Measurements from ENCODE around the gene HERPUD2. TPM values are rescaled to one million over a fixed set of nuclear protein-coding genes. Genes with fewer than 3 reads are reported as not detected.
A peak's percentile ranks its signal among the peaks of the same experiment; 100 is the strongest.

HERPUD2 gene
- total RNA-seq, 1 donor from 2014 or later = 45.2 TPM

DNA sequence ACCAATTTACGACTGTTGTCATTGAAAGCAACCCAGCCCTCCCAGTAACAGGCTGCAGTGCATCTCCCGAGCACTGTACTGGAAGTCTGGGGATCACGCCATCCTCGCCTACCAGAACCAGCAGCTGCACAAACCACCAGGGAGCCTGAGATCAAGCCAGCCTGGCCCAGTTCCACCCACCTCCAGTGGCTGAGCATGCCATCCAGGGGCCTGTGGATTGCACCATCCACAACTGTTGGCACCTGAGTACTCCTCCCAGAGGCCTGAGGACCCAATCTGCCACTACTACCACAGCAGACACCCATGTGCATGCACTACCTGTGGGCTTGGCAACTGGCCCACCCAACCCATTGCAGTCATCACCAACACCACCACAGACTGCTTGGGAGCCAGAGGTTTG, 44.2 kb downstream of the HERPUD2 start:
- no peak for DNase-seq (ENCODE audit: extremely low spot score in 2 of 2)
- no peaks in the 10 kb centered on the region for H3K27me3 ChIP-seq
- no peak overlapping the region for H3K4me3 ChIP-seq
- H3K4me1 ChIP-seq = peaks cover 19% of the 10 kb centered on the region
- H3K36me3 ChIP-seq = peaks cover 0 to 4% of the 10 kb centered on the region in 2 donors
- intact Hi-C loops (cut with DNase I) = no loop called here
- no peak for TF ChIP-seq POLR2A (IDR thresholded peaks at IDR 0.05)
- no peak for TF ChIP-seq POLR2AphosphoS5 (IDR thresholded peaks at IDR 0.05; ENCODE audit: insufficient read depth in 1 of 2, low read depth in 1 of 2)
- H3K27ac ChIP-seq = no peak overlapping the region
- no peaks in the 10 kb centered on the region for H3K9me3 ChIP-seq

DNA sequence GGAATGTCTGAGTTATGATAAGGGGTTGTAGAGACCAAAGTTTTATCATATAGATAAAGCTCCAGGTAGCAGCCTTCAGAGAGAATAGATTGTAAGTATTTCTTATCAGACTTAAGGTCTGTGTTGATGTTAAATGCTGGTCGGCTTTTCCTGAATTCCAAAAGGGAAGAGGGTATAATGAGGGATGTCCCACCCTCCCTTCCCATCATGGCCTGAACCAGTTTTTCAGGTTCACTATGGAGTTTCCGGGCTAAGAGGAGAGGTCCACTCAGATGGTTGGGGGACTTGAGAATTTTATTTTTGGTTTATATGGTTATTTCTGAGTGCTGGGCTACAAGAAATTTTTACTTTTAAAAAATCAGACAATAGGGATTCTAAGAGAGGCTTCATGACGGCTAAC, 45.2 kb downstream of the HERPUD2 start:
- no peak for DNase-seq (ENCODE audit: extremely low spot score in 2 of 2)
- Histone ChIP-seq H3K27ac (no peak overlapping the region), H3K27me3 (no peaks in the 10 kb centered on the region), H3K36me3 (peaks cover 0 to 4% of the 10 kb centered on the region in 2 donors), H3K4me1 (peaks cover 20% of the 10 kb centered on the region), H3K9me3 (no peaks in the 10 kb centered on the region), H3K4me3 (no peak overlapping the region)
- intact Hi-C loops (cut with DNase I) = no loop called here
- TF ChIP-seq POLR2AphosphoS5 (IDR thresholded peaks at IDR 0.05; ENCODE audit: insufficient read depth in 1 of 2, low read depth in 1 of 2) (no peak), POLR2A (IDR thresholded peaks at IDR 0.05) (no peak)
- TF ChIP-seq, protein P1, sequence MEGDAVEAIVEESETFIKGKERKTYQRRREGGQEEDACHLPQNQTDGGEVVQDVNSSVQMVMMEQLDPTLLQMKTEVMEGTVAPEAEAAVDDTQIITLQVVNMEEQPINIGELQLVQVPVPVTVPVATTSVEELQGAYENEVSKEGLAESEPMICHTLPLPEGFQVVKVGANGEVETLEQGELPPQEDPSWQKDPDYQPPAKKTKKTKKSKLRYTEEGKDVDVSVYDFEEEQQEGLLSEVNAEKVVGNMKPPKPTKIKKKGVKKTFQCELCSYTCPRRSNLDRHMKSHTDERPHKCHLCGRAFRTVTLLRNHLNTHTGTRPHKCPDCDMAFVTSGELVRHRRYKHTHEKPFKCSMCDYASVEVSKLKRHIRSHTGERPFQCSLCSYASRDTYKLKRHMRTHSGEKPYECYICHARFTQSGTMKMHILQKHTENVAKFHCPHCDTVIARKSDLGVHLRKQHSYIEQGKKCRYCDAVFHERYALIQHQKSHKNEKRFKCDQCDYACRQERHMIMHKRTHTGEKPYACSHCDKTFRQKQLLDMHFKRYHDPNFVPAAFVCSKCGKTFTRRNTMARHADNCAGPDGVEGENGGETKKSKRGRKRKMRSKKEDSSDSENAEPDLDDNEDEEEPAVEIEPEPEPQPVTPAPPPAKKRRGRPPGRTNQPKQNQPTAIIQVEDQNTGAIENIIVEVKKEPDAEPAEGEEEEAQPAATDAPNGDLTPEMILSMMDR (IDR thresholded peaks at IDR 0.05) = no peak

DNA sequence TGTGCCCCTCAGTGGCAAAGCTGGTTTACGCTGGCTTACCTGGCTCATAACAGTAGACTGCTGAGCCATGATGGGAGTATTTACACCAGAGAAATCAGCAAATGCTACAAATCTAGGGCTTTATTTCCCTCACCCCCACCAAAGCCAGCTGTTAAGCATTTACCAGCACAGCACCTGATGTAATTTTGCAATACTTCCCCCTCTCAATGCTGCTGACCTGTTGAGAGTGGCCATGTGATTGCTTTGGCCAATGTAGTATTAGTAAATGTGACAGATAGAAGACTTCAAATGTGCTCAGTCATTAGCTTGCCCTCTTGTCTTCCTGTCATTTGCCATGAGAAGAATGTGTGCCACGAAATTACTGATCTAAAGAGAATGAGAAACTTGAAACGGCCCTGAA, 46.6 kb downstream of the HERPUD2 start:
- H3K27ac ChIP-seq = peak overlapping the region; percentile 49
- DNase-seq (ENCODE audit: extremely low spot score in 2 of 2) = no peak
- no peak for TF ChIP-seq POLR2AphosphoS5 (IDR thresholded peaks at IDR 0.05; ENCODE audit: insufficient read depth in 1 of 2, low read depth in 1 of 2)
- no peak for TF ChIP-seq POLR2A (IDR thresholded peaks at IDR 0.05)
- TF ChIP-seq, protein P1 (IDR thresholded peaks at IDR 0.05) = no peak
- peaks cover 0 to 4% of the 10 kb centered on the region in 2 donors for H3K36me3 ChIP-seq
- H3K9me3 ChIP-seq = no peaks in the 10 kb centered on the region
- intact Hi-C loops (cut with DNase I) = no loop called here
- peaks cover 27% of the 10 kb centered on the region for H3K4me1 ChIP-seq
- H3K4me3 ChIP-seq = no peak overlapping the region
- no peaks in the 10 kb centered on the region for H3K27me3 ChIP-seq

DNA sequence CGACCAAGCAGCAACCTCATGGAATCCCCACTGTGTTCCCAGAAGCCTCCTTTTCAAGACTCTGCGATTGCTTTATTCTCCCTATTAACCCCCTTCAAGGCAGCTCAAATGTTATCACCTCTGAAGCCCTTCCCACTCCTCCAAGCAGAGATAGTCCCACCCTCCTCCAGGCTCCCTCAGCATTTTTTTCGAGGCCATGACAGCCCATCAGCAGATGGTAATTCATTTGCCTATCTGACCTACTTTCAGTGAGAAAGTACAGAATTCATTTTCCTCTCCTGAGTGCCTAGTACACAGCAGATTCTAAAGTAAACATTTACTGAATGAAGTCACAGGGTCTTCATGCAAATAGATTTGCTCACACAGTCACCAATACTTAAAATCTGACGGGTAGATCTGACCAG, 47.8 kb downstream of the HERPUD2 start:
- no peak for DNase-seq (ENCODE audit: extremely low spot score in 2 of 2)
- intact Hi-C loops (cut with DNase I) = no loop called here
- H3K4me3 ChIP-seq = no peak overlapping the region
- no peaks in the 10 kb centered on the region for H3K27me3 ChIP-seq
- H3K9me3 ChIP-seq = no peaks in the 10 kb centered on the region
- H3K4me1 ChIP-seq = peaks cover 36% of the 10 kb centered on the region
- H3K27ac ChIP-seq = peak overlapping the region; percentile 49
- peaks cover 0 to 4% of the 10 kb centered on the region in 2 donors for H3K36me3 ChIP-seq
- TF ChIP-seq POLR2A (IDR thresholded peaks at IDR 0.05) (no peak), POLR2AphosphoS5 (IDR thresholded peaks at IDR 0.05; ENCODE audit: insufficient read depth in 1 of 2, low read depth in 1 of 2) (no peak)
- TF ChIP-seq, protein P1 (IDR thresholded peaks at IDR 0.05) = no peak

DNA sequence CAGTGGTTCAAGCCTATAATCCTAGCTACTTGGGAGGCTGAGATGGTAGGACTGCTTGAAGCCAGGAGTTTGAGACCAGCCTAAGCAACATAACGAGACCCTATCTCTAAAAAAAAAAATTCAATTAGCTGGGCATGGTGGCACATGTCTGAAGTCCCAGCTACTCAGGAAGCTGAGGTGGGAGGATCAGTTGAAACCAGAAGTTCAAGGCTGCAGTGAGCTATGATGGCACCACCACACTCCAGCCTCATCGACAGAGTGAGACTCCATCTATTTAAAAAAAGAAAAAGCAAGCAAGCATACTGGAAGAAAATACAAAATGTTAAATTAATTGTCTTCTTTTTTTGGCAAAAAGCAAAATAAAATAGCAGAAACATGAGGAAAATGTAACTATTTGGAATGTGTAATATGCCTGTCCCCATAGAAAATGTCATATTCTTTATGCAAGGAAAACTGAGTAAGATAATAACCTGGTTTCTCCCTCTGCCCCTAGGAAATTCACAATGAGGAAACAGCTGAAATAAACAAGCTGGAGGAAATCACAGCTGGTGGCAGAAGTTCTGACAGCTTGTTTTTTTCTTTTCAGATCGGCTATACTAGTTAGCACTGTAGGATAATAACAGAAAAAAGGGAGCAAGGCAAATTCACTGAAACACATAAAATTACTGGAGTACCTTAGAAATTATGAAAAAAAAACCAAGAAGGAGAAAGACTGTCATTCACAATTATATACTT, 48.5 kb downstream of the HERPUD2 start:
- H3K4me3 ChIP-seq = no peak overlapping the region

More for the DNA sequence above, 48.5 kb downstream of the HERPUD2 start:
- intact Hi-C loops (cut with DNase I) = no loop called here
- Histone ChIP-seq H3K36me3 (peaks cover 0 to 4% of the 10 kb centered on the region in 2 donors), H3K4me1 (peaks cover 36% of the 10 kb centered on the region), H3K27ac (peak overlapping the region; percentile 49), H3K9me3 (no peaks in the 10 kb centered on the region), H3K27me3 (no peaks in the 10 kb centered on the region)
- no peak for DNase-seq (ENCODE audit: extremely low spot score in 2 of 2)
- TF ChIP-seq, protein P1 (IDR thresholded peaks at IDR 0.05) = no peak
- no peak for TF ChIP-seq POLR2AphosphoS5 (IDR thresholded peaks at IDR 0.05; ENCODE audit: insufficient read depth in 1 of 2, low read depth in 1 of 2)
- TF ChIP-seq POLR2A (IDR thresholded peaks at IDR 0.05) = no peak
